NCI-H2227 treated with DMSO at 0.1 percent for 48 hours (cell line): Measurements from ENCODE around the gene AMFR.

ENCODE experiments used
- DNase-seq: peaks from one replicate; lab custom pipeline; 2025; lab: John Stamatoyannopoulos, UW

Gene AMFR

DNA sequence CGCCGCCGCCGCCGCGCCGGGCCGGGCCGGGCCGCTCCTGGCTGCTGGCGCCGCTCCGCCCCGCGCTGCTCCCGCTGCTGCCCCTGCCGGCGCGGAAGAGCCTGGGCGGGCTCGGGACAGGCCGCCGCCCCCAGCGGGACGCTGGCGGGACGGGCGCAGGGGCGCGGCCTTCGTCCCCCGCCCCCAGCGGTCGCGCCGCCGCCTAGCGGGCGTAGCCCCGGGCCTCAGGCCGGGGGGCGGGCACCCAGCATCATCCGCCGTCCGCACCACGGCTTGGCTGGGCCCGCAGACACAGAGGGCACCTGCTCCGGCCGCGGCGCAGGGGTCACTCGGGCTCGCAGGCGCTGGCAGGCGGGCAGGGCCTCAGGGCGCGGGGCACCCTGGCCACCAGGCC is at the start of gene AMFR:
Gene AMFR, minus strand, starts transcription at position 107 of the 394 bp plus-strand sequence. CDS start 218 bp downstream, outside the sequence.
- DNase-seq: peak; percentile 21

- DNase-seq: no peak
Observed at GRCh38 chr16:56470666-56471065, 45.3 kb upstream of the AMFR start.

DNA sequence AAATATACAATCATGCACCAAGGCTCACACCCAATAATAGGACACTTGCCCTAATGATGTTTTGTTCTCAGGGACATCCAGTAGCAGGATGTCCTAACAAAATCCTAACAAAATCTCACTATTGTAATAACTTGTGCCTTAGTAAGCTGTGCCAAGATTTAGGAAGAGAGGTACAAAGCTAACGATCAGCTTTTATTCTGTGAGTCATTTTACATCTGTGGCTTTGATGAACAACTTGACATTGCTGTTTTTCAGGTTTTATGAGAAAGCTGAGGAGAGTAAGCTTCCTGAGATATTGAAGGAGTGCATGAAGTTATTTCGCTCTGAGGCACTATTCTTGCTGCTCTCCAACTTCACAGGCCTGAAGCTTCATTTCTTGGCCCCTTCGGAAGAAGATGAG is 44.9 kb upstream of the AMFR start:
- no peak for DNase-seq

DNA sequence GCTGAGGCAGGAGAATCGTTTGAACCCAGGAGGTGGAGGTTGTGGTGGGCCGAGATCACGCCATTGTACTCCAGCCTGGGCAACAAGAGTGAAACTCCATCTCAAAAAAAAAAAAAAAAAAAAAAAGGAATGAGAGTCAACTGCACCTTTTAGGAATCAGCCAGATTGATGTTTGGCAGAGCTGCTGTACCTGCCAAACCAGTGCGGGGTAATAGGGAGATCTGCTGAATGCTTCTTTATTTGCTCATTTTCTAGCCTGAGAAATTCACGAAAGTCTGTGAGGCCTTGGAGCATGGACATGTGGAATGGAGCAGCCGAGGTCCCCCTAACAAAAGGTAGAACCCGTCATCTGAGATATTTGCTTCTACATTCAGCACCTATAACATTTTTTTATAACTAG is 44.4 kb upstream of the AMFR start:
- no peak for DNase-seq

- DNase-seq: no peak
Observed at GRCh38 chr16:56468800-56469199, 43.5 kb upstream of the AMFR start.

GRCh38 chr16:56466344-56466743 is 41.0 kb upstream of the AMFR start:
- DNase-seq: no peak

- no peak for DNase-seq
Observed at GRCh38 chr16:56463153-56463552, 37.8 kb upstream of the AMFR start.

DNA sequence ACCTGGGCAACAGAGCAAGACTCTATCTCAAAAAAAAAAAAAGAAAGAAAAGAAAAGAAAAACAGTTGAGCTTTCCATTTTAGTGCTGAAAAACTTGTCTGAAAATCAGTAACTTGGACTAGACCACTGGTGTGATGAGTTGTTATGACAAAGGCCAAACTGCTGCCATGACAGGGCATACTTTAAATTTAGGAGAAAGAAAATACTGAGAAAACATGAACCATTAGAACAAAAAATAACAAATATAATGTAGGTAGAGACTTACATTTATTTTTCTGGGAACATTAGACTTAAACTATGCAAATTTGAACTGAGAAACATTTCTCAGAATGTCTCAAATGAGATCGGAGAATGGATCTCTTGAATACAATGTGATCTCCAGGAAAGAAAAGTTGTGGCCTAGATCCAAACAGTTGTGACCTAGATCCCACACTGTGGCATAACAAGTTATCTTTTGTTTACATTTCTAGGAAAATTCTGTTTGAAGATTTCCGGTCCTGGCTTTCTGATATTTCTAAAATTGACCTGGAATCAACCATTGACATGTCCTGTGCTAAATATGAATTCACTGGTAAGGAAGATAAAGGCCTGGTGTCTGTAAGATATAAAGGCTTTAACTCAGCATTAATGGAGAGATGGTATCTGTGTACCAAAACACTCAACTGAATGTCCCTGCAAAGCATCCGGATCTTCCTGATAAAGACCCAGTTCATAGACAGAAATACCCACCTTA is 36.9 kb upstream of the AMFR start:
- DNase-seq: no peak

GRCh38 chr16:56460101-56460500 is 34.8 kb upstream of the AMFR start:
- DNase-seq: no peak

DNA sequence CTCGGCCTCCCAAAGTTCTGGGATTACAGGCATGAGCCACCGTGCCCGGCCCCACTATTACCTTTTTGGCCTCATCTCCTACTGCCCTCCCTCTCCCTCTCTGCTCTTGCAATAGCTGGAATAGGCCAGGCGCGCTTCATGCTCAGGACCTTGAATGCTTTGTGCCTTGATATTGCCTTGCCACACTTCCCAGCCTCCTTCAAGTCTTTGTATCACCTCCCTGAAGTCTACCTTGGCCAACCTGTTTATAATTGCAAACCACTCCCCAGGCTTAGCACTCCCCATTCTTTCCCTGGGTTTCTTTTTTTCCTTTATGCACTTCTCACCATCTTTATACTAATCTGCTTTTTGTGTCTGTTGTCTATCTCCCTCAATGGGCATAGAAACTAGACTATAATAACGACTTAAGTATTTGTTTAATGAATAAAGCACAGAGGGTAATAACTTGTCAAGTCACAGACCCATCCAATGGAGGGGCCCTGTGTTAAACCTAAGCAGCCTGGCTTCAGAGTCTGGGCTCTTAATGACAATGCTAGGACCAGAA is 32.7 kb upstream of the AMFR start:
- DNase-seq: no peak

- DNase-seq: peak; percentile 6
Observed at GRCh38 chr16:56451753-56452689, 26.7 kb upstream of the AMFR start.

DNA sequence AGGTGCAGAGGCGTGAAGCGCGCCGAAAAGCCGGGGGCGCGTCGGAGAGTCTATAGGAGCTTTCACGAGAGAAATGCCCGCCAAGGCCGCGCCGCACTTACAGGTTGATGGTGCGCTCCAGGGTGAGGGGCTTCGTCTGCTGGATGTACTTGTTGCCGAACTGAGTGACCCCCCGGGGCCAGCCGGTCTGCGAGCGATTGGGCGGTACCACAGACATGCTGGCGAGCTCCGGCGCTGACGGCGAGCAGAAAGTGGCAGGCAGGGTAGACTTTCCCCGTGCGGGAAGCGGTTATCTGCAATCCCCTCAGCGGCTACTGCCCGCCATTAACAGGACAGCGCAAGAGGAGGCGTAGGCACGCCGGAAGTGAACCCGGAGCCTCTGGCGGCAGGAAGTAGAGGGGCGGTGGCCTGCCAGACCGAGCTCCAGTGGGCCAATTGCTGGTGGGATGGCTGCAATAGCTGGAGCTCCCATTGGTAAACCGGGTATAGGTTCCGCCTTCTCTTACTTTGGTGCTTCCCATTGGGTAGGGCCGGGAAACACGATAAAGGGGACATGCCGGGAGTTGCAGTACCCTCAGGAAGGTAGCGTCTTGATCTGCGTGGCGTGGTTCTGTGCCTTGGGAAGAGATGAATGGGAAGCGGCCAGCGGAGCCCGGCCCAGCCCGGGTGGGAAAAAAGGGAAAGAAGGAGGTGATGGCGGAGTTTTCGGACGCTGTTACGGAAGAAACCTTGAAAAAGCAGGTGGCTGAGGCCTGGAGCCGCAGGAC is 25.8 kb upstream of the AMFR start, which contains the start of the genes NUDT21 and OGFOD1:
Gene NUDT21, minus strand, starts transcription at position 347 of the 767 bp plus-strand sequence. Its CDS starts 130 bp downstream, at position 217.
Gene OGFOD1, plus strand, starts transcription at position 569 of the 767 bp plus-strand sequence. Its CDS starts 59 bp downstream, at position 628.
- peak; percentile 92 for DNase-seq

- DNase-seq: no peak
Observed at GRCh38 chr16:56450275-56450985, 25.1 kb upstream of the AMFR start.

DNA sequence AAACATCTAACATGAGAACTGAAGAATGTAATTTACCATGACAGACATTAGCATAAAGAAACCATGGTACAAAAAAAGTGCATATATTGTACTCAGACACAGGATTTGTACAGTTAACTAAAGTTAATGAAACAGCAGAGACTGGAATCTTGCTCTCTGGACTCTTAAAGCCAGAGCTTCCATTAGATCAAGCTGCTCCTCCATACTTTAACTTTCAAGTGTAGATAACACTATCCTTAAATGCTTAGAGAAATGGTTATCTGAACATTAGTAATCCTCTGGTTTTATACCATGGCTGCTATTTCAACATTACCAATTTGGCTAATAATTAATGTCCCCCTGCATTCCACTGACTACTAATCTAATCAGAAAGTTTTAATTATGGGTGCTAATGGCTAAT is 22.7 kb upstream of the AMFR start:
- no peak for DNase-seq

- no peak for DNase-seq
Observed at GRCh38 chr16:56447286-56447685, 21.9 kb upstream of the AMFR start.

DNA sequence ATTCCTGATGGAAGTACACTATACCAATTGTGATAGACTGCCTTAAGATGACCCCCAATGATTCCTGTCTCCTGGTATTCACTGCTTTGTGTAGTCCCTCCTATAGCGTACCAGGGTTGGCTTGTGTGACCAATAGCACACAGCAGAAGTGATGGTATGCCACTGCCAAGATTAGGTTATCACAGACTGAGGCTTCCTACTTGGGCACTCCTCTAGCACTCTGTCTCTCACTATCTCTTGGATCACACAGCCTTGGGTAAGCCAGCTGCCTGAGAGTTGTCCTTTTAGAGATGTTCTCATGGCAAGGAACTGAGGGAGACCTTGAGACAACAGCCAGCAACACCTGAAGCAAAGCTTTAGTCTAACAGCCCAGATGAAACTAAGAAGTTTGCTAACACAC is 12.7 kb upstream of the AMFR start:
- no peak for DNase-seq

DNA sequence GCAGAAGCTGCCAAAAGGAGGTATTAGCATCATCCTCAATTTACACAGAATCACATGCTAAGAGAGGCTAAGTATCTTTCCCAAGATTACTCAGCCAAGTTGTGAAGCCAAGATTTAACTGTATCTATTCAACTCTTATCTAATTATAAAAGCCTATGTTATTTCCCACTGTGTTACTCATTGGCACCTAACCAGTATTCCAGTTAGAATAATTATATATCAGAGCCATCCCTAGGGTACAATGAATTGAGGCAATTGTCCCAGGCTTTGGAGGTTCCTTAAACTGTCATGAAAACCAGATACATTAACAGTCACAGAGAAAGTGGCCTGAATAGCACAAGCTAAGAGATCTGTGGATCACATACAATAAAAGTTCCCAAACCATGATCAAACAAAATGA is 10.9 kb upstream of the AMFR start:
- DNase-seq: no peak

DNA sequence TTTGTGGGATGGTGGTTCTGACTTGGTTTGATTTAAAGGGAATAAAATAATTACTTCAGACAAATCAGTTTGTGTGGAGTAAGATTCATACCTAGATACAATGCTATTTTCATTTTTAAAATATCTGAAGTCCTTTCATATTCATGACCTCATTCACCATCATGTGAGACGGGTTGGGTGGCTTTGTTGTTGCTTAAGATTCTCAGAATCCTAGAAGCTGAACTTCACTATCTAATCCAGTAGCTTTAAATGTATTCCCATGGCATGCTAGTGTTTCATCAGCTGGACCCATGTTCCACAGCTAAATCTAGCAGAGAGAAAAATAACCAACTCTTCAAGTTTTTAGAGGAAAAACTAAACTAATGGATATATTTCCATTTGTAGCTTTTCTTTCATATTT is 2.7 kb upstream of the AMFR start:
- no peak for DNase-seq

DNA sequence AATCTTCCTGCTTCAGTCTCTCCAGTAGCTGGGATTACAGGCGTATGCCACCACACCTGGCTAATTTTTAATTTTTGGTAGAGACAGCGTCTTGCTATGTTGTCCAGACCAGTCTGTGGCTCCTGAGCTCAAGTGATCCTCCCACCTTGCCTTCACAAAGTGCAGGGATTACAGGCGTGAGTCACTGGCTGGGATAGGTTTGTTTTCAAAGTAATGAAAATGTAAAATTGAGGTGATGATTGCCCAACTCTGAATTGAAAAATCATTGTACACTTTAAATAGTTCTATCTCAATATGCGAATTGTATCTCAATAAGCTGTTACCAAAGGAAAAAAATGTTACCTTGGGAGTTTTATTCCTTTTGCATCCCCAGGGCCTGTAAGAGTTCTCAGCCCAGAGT is 1.2 kb upstream of the AMFR start:
- DNase-seq: no peak

DNA sequence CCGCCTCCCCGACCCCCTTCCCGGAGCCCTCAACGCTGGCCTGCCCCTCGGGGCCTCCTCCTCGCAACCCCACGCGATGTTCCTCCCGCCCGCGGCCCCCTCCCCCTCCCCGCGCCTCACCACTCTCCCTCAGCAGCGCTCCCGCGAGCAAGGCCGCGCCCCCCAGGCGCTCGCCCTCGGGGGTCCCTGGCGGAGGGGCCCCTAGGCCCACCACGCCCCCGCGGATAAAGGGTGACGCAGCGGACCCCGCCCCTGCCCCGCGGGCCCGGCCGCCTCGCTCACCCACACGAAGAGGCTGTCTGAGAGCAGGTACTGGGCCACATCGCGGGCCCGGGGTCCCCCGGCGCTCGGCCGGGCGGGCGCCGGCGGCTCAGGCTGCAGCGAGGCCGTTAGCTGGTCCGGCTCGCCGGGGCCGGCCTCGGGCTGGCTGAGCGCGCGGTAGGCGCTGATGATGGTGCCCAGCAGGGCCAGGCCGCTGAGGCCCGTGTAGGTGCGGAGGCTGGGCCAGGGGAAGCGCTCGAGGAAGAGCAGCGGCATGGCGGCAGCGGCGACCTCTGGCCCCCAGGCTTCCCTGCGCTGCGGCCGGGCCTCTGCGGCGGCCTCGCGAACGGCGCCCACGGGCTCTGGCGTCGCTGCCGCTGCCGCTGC is 430 bp downstream of the AMFR start:
- no peak for DNase-seq

- no peak for DNase-seq
Observed at GRCh38 chr16:56424404-56424764, 961 bp downstream of the AMFR start.
